GM18520 (cell line): ENCODE results near the gene KCTD13.
"Not testable (repeated sequence)": the region's sequence is repeated elsewhere in the genome, so short reads cannot be mapped to it uniquely, and the experiment has no call there.

Source experiments
- ATAC-seq: cut with Tn5 transposase; IDR thresholded peaks from one replicate; pipeline ENCODE4 v1.9.1; 2021; ENCODE audit not compliant: unreplicated experiment

KCTD13 gene

GRCh38 chr16:29883987-29884386 lies 42.0 kb downstream of the KCTD13 start:
- ATAC-seq = no peak

- no peak for ATAC-seq
Observed at GRCh38 chr16:29881050-29881449, 45.0 kb downstream of the KCTD13 start.

GRCh38 chr16:29878172-29878571 lies 47.9 kb downstream of the KCTD13 start:
- no peak for ATAC-seq

- no peak for ATAC-seq
Observed at GRCh38 chr16:29877266-29877961, 48.6 kb downstream of the KCTD13 start.

DNA sequence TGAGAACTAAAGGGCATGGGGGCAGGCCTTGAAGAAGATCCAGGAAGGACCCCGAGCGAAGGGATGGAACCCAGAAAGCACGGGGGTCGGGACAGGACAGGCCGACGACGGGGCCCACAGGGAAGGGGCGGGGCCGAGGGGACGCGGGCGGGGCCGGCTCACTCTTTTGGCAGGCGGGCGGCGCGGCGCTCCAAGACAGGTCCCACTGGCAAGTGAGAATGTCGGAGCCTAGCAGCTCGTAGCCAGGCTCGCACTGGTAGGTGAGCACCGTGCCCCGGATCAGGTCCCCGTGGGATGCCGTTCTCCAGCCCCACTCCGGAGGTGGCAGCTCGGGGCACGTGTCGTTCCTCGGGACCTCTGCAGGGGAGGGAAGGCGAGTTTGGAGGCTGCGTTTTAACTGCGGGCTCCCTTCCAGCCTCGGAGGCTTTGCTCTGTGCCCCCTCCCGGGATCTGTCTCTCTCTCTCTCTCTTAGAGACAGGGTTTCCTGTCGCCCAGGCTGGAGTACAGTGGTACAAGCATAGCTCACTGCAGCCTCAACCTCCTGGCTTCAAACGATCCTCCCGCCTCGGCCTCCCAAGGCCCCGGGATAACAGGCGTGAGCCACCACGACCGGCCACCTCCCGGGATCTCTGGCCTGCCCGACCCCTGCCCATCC lies 49.3 kb downstream of the KCTD13 start:
- no peak for ATAC-seq

DNA sequence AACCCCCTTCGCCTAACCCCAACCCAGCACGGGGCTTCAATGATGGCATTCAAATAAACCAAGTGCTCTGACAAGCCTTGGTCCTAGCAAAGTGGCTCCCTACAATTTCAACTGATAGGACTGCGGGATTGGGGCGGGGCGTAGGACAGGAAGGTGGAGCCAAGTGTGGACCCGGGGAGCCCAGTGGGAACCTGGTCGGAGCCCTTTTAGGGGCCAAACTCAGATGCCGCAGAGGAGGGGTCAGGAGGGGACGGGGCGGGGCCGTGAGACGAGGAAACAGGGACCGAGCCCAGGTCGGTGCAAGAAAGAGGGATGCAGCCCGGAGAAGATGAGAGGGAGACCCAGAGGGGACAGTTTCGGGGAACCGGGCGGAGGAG lies 49.8 kb downstream of the KCTD13 start:
- no peak for ATAC-seq

DNA sequence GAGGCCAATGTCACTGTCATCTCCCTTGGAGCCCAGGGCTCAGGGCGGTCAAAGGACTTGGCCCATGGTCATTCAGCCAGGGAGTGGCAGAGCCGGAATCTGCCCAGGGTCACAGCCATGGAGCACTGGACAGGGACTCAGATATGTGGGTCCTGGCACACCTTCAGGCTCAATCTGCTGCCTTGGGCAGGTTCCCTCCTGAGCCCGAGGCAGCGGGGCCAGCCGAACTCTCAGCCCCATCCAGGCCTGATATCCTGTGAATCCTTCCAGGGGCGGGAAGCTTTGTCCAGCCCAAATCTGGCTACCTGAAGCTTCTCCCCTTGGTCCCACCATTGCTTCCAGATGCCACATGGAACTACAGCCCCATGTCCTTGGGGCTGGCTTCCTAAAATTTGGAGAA lies 50.8 kb downstream of the KCTD13 start:
- no peak for ATAC-seq

- no peak for ATAC-seq
Observed at GRCh38 chr16:29873319-29873718, 52.7 kb downstream of the KCTD13 start.

- no peak for ATAC-seq
Observed at GRCh38 chr16:29871822-29872546, 54.0 kb downstream of the KCTD13 start.

GRCh38 chr16:29869067-29869466 lies 57.0 kb downstream of the KCTD13 start:
- not testable (repeated sequence) for ATAC-seq

DNA sequence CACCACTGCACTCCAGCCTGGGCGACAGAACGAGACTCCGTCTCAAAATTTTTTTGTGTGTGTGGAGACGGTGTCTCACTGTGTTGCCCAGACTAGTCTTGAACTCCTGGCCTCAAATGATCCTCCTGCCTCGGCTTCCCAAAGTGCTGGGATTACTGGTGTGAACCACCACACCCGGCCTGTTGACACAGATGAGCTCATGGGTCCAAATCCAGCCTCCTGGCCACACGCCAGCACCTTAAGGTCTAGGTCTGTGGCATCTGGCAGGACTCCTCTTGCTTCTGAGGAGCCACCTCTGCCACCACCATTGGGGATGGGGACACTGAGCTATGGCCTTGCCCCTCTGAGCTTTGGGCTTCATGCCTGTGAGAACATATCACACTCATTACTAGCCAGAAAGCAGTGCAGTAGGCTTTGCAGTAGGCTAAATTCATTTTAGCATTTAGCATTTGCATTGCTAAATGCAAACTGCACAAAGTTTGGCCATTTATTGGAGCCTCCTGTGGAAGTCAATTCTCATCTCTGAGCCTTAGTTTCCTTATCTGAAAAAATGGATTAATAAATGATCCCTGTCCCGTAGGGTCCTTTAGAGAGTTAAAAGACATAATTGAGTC lies 57.5 kb downstream of the KCTD13 start:
- ATAC-seq = no peak

- ATAC-seq = no peak
Observed at GRCh38 chr16:29864205-29864604, 61.8 kb downstream of the KCTD13 start.

DNA sequence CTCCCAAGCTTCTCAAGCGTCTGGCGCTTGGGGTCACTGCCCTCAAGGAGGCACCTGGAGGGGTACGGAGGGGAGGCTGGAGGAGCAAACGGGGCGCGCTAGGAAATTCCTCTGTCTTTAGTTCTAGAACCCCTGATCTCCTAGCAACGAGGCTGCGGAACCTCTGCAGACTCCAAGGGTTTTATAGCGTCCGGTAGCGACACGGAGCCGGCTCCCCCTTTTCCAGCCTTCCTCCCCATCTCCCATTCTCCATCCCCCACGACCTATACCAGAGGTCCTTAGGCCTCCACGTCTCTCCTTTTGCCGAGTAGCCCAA lies 62.4 kb downstream of the KCTD13 start:
- no peak for ATAC-seq

GRCh38 chr16:29862884-29863668 lies 63.0 kb downstream of the KCTD13 start, which contains the start of gene CDIPT:
Gene CDIPT, minus strand, starts transcription at chr16:29863226. Its CDS starts 369 bp downstream, at chr16:29862857.
- peak; percentile 72 for ATAC-seq

DNA sequence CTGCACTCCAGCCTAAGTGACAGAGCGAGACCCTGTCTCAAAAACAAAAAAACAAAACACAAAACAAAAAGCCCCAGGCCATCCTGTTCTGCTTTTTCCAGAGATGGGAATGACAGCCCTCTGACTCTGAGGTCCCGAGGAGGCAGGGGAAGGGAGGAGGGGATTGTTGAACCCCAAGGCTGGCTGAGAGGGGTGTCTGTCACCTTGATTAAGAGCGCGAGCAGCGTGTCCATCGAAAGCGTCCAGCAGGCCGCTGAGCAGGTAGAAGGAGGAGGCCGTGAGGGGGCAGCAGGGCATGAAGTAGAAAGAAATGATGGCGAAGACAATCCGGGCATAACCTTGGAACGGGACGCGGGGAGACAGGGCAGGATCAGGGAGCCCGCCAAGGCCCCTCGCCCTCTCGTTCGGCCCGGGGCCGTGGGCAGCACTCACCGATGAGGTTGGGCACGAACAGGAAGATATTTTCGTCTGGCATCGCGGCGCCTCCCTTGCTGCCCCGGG lies 63.6 kb downstream of the KCTD13 start:
- peak; percentile 6 for ATAC-seq

- ATAC-seq = no peak
Observed at GRCh38 chr16:29860218-29860617, 65.8 kb downstream of the KCTD13 start.

DNA sequence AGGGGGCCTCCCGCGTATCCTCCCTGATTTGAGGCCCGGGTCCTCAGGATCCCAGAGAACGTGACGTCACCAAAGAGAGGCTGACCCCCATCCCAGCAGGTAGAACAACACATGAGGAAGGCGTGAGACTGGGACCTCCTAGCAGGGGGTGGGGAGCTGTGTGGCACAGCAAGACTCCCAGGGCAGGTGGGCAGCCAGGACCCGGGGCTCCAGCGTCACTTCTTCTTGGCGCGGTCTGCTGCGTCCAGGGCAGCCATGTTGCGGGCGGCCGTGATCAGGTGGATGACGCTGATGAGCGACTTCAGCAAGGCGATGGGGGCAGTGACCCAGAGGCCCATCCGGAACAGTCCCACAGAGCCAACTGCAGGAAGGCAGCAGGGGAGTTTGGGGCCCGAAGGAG lies 67.1 kb downstream of the KCTD13 start:
- ATAC-seq = no peak

GRCh38 chr16:29858149-29858849 lies 67.7 kb downstream of the KCTD13 start:
- ATAC-seq = no peak

DNA sequence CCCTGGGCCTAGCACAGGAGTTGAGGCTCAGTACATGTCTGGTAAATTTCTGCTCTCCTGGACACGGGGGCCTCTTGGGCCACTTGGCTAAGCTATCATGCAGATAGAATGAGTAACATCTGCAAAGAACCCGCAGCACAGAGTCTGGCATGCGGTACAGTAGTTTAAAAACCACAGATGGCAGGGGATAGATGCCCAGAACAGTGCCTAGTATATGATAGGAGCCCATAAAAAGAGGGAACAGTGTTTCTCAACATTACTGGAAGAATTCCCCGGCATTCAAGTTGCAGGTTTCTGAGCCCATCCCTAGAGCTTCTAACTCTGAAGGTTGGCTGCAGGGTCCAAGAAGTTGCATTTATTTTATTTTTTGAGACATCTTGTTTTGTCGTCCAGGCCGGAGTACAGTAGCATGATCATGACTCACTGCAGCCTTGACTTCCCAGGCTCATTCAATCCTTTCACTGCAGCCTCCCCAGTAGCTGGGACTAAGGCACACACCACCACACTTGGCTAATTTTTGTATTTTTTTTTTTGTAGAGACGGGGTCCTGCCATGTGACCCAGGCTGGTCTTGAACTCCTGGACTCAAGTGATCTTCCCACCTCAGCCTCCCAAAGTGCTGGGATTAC lies 68.8 kb downstream of the KCTD13 start:
- ATAC-seq = no peak
